Superior temporal gyrus (tissue), 1 donor: ENCODE measurements around the gene SCGB1C2.
"Not testable (repeated sequence)": the region's sequence is repeated elsewhere in the genome, so short reads cannot be mapped to it uniquely, and the experiment has no call there.

Experiments
- DNase-seq: peaks from one replicate; pipeline ENCODE4 v3.0.0-alpha.2; 2016; ENCODE audit errors: extremely low spot score

The SCGB1C2 gene

GRCh38 chr17:137166-137807, at the start of gene SCGB1C2:
Gene SCGB1C2, plus strand, starts transcription at chr17:137569. Its CDS starts 22 bp downstream, at chr17:137591.
- DNase-seq, result not testable (repeated sequence)

DNA sequence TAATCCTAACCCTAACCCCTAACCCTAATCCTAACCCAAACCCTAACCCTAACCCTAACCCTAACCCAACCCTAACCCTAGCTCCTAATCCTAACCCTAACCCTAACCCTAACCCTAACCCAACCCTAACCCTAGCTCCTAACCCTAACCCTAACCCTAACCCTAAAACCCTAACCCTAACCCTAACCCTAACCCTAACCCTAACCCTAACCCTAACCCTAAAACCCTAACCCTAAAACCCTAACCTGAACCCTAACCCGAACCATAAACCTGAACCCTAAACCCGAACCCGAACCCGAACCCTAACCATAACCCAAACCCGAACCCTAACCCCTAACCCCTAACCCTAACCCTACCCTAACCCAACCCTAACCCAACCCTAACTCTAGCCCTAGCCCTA, 24.3 kb upstream of the SCGB1C2 start:
- peak; percentile 2 for DNase-seq

DNA sequence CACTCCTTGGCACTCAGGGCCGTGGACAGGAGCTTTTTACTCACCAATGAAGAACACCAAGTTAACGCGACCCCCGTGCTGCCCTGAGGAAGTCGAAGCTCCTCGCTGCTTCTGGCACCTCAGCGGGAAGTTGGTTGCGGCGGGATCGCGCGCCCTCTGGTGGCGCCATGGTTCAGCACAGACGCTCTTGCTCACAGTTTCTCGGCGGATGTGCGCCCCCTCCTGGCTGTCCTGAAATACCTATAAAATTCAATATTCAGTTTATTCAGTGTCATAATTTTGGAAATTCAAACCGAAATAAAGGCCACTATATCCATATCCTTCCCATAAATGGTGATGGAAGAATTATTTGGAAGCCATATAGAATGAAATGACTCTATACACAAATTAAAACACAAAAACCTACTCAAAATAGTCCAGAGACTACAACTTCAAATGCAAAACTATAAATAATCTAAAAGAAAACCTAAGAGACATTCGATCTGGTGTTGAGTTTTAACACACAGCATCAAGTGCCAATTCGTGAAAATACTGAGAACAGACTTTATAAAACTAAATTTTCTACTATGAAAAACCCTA, 18.9 kb upstream of the SCGB1C2 start:
- DNase-seq, result not testable (repeated sequence)

DNA sequence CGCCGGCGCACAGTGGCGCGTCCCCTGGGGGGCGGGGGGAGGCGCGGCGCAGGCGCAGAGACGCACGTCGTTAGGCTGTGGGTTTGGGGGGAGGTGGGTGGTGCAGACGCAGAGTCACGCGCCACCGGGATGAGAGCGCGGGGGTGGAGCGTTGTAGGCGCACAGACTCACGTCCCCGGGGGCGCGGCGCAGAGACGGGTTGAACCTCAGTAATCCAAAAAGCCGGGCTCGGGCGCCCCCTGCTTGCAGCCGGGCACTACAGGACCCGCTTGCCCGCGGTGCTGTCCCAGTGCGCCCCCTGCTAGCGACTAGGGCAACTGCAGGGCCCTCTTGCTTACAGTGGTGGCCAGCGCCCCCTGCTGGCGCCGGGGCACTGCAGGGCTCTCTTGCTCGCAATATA, 3.4 kb upstream of the SCGB1C2 start:
- not testable (repeated sequence) for DNase-seq

DNA sequence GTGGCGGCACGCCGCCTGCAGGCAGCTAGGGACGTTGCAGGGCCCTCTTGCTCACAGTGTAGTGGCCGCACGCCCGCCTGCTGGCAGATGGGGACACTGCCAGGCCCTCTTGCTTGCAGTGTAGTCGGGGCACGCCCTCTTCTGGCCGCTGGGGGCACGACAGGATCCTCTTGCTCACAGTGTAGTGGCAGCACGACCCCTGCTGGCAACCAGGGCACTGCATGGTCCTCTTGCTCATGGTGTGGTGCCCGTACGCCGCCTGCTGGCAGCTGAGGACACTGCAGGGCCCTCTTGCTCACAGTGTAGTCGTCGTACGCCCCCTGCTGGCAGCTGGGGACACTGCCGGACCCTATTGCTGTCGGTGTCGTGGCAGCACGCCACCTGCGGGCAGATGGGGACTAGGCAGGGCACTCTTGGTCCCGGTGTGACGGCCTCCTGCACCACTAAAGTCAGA, 3.0 kb upstream of the SCGB1C2 start:
- not testable (repeated sequence) for DNase-seq

- not testable (repeated sequence) for DNase-seq
These were observed 2.3 kb upstream of the SCGB1C2 start for GRCh38 chr17:135022-135421.

- DNase-seq, result not testable (repeated sequence)
These were observed 1.5 kb upstream of the SCGB1C2 start for GRCh38 chr17:135895-136294.

- not testable (repeated sequence) for DNase-seq
These were observed 838 bp upstream of the SCGB1C2 start for GRCh38 chr17:136531-136930.

DNA sequence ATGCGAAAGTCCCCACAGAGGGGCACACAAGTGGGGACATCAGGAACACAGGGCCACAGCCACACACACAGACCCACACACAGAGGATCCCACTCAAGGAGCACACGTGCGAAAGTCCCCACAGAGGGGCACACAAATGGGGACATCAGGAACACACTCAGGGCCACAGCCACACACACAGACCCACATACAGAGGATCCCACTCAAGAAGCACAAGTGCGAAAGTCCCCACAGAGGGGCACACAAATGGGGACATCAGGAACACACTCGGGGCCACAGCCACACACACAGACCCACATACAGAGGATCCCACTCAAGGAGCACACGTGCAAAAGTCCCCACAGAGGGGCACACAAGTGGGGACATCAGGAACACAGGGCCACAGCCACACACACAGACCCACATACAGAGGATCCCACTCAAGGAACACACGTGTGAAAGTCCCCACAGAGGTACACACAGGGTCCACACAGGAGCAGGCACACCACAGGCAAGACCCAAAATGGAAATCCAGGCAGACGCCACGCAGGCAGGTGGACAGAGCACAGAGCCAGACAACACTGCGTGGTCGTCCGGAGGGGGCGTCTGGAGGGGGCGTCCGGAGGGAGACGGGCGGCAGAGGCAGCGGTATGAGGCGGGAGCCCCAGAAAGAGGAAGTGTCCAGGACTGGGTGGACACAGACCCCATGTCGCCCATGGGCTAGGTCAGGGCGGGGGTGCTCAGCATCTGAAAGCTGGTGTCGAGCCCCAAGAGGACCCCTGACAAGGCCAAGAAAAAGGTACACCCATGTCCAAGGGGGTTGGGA, 2.2 kb downstream of the SCGB1C2 start:
- DNase-seq, result not testable (repeated sequence)

- DNase-seq, result no peak
These were observed 4.8 kb downstream of the SCGB1C2 start for GRCh38 chr17:142102-142661.

DNA sequence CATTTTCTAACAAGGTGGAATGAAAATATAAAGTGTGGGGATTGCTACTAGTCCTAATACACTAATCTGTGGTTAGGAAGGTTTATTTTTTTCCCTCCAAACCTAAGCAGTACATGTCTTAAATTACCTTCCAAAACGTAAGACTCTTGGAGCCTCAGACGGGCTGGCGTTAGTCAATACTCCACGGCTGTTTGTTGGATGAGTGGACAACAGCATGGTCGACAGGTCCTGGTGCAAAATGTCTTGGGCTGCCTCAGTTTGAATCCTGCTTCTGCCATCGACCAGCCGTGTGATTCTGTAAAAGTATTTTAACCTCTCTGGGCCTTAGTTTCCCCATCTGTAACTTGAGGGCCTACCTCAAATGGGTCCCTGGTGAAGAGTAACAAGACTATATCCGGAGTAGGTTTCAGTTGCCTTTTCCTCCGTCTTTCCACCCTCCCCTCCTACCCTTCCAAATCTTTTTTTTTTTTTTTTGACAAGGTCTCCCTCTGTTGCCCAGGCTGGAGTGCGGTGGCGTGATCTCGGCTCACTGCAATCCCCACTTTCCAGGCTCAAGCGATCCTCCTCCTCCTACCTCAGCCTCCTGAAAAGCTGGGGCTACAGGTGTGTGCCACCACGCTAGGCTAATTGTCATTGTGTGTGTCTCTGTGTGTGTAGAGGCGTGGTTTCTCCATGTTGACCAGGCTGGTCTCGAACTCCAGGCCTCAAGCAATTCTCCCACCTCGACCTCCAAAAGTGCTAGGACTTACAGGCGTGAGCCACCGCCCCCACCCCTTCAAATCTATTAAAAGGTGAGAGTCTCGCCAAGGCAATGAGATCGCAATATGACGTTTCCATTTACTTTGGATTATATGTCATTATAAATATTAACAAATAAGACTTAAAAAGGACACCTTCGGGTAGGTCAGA, 5.8 kb downstream of the SCGB1C2 start:
- DNase-seq, result no peak

GRCh38 chr17:143785-144281, 6.5 kb downstream of the SCGB1C2 start:
- peak; percentile 71 for DNase-seq

DNA sequence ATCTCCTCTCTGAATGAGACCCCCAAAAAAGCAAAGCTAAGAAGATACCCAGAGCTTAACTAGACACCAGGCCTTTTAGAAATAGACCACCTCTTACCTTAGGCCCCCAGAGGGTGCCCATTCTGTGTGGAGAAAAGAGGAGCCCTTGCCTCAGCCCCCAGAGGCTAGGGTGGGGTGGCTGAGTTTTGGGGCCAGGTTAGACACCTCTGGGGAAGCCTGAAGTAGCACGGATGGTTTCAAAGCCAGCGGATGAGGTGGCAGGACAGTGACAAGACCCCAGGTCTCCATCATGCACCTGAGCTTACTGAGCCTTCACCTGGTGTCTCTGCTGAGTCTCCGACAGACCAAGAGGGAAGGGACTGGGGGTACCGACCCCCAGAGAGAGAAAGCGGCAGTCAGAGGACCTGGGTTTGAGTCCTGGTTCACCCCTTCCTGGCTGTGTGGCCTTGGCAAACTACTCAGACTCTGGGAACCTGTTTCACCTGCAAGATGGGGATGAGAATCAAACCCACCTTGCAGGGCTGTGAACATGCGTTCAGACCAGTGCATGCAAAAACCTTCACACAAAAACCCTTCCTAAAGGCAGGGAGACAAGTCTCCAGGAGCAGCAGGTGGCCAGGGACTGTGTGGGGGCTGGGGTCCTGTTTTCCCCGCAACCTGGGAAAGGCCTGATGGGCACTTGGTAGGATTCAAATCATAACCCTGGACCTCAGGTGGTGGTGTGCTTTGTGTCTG, 7.7 kb downstream of the SCGB1C2 start:
- DNase-seq, result no peak

GRCh38 chr17:145671-146541, 8.5 kb downstream of the SCGB1C2 start:
- DNase-seq, result no peak

DNA sequence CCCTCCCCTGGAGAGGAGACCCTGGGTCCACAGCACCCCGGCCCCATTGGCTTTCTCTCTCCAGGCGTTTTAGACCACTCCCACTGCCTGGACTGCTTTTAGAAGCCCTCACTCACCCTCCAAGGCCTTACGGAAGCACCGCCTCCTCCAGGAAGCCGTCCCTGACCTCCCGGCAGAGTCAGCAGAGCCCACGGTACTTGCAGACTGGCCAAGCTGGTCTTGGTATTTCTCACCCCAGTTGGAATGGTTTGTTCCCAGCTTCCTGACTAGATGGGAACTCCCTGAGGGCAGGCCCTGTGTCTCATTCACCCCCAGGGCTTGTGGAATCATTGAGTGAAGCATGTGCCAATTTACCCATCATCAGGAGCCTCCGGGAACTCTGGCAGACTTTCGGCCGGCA, 9.2 kb downstream of the SCGB1C2 start:
- DNase-seq, result no peak

DNA sequence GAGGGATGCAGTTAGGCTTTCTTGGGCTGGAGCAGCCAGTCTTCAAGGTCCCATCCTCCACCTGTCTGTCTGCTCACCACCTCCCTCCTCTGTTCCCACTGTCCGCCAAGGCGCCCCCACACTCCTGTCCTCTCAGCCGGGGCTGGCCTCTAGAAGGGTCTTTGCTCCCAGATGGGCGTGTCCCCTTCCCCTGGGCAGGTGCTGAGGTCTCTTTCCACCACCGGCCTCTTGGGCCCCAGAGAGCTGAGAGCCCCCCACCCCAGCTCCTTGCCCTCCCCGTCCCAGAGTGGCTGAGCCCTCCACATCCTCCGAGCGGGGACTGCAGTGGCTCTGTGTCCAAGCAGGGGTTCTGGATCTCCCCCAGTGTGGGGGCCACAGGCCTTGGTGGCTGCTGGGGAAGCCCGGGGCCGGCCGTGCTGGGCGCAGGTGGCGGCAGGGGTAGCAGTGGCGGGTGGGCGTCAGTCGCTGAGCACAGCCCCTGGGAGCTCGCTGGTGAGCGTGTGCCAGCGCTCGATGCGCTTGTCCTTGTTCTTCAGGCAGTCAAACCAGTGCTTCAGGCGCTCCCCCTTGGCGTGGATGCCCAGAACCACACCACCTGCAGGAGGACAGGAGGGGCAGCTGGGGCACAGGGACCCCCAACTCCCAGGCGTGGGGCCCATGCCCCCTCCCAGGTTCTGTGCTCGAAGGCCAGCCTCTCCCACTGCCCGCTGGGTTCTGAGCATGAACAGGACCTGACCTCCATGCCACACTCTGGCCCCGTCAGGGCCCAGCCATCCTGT, 9.8 kb downstream of the SCGB1C2 start:
- no peak for DNase-seq

- DNase-seq, result no peak
These were observed 10.7 kb downstream of the SCGB1C2 start for GRCh38 chr17:147796-148740.
